ENCODE data around the gene HSD3B7.
"Not testable (repeated sequence)": the region's sequence is repeated elsewhere in the genome, so short reads cannot be mapped to it uniquely, and the experiment has no call there.

Gene HSD3B7

DNA sequence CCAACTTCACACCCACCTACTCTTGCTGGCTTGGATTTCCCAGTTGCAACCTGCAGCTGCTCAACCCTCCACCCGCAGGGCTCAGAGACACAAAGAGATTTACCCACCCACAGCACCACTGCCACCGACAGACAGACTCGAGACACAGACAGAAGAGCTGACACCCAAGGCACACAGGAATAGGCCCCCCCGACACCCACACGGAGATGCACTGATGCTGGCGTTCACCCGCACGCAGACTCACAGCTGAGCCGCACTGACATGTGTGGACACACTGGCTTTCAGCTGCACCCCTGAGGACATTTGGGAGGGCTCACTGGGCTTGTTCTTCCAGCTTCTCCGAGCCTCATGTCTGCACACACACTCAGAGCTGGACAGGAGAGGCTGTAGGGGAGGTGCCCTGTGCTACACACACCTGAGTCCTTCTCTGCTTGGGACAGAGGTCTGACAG, 17.3 kb downstream of the HSD3B7 start:
- no peak for DNase-seq

DNA sequence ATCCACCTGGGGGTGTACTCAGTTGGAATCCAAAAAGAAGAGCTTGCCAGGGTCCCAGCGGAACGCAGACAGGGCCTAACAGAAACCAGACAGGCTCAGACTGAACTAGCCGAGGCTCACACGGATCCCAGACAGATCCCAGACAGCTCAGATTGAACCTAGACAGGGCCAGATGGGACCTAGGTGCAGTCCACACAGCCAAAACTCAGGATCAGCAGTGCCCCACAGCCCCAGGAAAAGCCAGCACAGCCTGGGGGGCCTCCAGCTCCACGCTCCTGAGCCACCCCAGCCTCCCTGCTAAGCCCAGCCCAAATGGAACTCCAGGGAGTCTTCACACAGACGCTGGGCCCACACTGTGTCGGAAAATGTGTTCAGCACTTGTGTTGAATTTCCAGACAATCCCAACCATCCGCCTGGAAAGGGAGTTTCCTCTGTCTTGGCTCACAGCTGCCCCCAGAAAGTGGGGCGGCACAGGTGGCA, 17.9 kb downstream of the HSD3B7 start:
- DNase-seq: no peak

DNA sequence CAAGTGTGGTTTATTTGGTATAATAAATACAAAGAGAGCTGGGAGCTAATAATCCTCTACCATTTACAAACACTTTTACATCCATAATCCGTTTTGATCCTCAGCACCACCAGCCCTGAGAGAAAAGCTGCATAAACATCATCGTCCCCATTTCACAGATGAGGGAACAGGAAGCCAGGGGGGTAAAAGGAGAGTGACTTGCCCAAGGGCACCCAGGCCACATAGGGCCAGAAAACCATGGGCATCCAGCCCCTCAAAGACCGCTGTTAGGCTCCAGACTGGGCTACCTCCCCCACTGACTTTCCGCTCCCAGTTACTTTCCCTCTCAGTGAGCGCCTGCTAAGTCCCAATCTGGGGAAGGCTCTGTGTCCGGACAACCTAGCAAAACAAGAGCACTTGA, 18.7 kb downstream of the HSD3B7 start:
- DNase-seq: no peak

DNA sequence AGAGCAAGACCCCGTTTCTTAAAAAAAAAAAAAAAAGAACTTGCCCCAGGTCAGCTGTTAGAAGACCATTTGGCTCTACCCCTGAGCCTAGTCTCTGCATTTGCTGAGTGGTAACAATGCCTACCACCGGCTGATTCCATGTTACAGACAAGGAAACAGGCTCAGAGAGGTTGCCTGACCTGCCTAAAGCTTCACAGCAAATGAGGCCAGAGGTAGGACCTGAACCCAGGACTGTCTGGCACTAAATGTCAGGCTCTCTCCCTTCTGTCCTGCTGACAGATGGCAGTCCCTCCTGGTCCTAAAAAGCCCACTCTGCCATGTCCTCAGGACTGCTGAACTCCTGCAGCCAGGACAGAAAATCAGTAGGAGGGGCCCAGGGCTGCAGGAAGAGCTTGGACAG, 19.7 kb downstream of the HSD3B7 start:
- DNase-seq: no peak

DNA sequence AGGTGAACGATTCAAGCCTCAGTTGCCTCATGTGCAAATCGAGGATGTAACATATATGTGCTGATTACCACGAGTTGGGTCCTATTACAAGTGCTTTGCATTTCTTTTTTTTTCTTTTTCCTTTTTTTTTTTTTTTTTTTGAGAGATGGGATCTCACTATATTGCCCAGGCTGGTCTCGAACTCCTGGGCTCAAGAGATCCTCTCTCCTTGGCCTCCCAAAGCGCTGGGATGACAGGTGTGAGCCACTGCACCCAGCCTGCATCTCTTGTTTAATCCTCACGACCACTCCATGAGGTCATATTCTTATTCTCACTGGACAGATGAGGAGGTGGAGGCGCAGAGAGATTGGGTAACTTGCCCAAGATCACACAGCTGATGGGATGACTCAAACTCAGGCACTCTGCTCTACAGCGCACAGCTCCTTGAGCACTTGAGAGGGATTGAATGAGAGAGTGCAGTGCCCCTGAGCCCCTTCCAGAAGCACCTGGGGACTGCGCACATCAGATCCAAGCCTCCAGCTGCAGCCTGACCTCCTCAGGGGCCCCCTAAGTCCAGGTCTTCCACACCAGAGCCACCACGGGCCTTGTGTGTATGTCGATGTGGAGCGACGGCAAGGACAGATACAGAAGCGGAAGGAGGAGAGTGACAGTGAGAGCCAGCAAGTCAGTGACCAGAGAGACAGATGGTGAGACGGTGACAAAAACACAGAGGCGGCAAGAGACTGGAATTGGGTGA, 20.5 kb downstream of the HSD3B7 start:
- DNase-seq: peak in 1 of 2 experiments; percentile 57

DNA sequence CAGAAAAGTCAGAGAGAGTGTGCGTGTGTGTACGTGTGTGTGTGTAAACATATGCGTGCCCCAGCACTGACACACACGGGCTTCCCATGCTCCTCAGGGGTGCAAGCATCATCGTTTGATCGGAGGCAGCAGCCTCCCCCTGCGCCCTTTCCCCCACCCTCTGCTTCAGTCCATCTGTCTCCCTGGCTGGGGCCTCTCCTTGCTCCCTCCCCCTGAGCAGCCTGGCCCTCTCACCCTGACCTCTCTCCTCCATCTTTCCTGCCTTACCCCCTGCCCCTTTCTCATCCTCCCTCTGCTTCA, 21.0 kb downstream of the HSD3B7 start:
- no peak for DNase-seq

DNA sequence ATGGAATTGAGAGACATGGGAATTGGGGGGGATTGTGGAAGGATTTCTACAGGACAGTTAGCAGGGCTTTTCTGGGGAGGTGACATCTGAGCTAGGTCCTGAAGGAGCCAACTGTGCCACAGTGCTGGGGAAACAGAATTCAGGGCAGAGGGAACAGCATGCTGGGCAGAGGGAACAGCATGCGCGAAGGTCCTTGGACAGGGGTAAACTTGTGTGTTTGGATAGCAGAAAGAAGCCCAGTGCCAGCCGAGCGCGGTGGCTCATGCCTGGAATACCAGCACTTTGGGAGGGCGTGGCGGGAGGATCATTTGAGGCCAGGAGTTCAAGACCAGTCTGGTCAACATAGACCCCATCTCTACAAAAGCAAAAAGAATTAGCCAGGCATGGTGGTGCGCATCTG, 21.6 kb downstream of the HSD3B7 start:
- no peak for DNase-seq

DNA sequence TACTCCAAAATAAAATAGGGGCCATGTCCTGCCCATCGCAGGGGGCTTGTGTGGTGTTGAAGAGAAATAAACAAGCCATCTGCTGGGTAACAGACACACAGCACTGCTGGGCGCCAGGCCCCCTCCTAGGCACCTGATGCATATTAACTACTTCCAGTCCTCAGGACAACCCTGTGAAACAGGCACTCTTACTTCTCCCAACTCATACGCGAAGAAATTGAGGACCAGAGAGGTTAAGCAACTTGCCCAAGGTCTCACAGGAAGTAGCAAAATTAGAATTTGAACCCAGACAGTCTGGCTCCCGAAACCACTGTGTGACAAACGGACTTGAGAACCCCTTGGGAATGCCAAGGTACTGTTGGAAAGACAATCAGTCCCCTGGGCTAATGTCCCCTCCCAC, 22.7 kb downstream of the HSD3B7 start:
- no peak for DNase-seq

DNA sequence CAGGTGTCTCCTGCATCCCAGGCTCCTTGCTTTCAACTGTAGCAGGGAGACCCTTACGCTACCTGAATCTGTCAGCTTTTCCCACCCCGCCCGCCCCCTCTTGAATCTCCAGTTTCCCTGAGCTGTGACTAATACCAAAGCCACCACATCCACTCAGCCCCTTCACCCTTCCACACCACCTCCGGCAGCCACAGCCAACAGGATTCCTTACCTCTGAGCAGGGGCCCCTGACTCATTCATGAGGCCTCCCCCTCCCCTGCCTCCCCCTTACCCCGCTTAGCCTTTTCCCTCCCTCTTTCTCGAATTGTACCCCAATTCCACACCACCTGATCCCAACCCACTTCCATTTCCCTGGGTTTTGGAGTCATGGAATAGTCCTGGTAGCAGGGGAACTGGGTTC, 23.1 kb downstream of the HSD3B7 start:
- DNase-seq: no peak

DNA sequence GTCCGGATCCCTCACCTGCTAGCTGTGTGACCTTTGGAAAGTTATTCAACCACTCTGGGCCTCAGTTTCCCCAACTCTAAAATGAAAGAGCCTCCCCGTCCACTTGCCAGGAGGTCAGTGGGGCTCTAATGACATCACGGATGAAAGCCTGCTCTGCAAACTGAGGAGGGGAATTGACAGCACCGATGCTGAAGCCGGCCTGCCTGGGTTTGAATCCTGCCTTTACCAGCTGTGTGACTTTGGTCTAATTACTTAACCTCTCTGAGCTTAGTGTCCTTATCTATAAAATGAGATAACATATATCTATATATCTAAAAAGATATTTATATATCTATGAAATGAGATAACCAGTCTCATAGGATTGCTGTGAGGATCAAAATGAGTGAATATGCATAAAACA, 23.5 kb downstream of the HSD3B7 start:
- no peak for DNase-seq

DNA sequence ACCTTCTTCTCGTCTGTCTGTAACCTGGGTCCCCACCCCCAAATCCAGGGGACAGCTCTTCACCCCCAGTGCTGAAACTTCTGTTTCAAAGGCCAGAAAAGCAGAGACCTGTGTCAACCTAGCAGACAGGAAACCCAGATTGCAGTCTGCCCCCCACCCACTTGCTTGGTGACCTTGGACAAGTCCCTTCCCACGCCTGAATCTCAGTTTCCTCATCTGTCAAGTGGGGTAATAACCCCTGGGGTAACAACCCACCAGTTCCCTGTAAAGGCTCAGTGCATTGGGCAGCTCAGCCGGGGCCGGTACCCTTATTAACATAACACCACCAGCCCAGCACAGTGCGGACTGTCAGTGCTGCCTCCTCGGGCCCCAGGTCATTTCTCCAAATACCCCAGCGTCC, 24.1 kb downstream of the HSD3B7 start:
- DNase-seq: no peak

DNA sequence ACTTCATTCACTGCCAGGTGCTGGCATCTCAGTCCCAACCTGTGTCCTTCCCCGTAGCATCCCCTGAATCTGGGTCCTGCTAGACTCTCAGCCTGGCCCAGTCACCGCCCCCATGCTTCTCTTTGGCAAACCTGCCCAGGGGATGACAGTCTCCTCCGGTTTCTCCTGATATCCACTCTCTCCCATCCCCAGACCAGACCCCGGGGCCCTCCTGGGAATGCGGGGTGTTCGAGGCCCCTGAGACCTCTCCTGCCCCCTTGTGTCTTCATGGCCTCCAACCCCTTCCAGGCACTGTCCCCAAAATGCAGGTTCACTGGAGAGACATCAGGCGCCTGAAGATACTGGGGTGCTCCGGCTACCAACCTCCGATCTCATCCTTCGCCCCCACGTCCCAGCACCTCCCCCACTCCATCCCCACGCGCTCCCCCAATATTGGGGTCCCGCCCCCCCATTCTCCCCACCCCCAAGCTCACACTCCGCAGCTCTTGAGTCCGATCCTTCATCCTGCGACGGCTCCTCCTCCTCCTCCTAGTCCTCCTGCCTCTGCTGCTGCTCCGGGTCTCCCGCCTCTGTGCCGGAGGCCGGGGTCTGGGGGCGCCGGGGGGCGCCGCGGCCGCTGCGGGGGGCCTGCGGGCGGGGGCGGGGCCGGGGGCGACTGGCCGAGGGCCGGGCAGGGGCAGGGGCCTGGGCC, 25.0 kb downstream of the HSD3B7 start:
- DNase-seq: no peak

DNA sequence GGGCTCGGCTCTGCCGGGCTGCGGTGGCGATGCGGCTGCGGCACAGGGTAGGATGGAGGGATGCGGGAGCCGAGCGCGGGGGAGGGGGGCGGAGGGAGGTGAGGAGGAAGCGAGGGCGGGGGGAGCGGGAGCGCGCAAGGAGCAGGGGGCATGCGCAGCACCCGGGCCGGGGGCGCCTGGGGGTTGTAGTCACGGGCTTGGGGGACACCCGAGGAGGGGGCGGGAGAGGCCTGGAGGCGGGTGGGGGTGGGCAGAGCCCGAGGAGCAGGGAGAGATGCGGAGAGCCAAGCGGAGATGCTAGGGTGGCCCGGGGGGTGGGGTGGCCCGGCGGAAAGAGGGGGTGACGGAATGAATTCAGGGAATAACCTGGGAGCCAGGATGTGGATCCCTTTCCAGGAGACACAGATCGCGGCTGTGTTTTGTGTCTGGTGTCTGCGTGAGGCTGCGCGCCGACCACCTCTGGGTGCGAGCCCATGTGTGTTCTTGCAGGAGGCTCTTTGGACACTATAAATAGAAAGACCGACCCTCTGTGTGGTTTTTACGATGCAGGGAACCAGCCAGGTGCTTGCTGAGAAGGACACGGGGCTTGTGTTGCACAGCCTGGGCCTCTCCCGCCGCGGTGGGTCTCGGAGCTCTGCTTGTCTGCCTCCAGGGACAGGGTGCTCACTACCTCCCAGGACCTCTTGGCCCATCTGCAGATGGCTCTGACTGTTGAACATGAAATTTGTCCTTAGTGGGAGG, 25.7 kb downstream of the HSD3B7 start, which contains the start of gene STX1B:
Gene STX1B (minus strand): TSS at position 54 of the 741 bp plus-strand sequence. CDS start 242 bp downstream, outside the sequence.
- peak; percentile 18 to 60 for DNase-seq

DNA sequence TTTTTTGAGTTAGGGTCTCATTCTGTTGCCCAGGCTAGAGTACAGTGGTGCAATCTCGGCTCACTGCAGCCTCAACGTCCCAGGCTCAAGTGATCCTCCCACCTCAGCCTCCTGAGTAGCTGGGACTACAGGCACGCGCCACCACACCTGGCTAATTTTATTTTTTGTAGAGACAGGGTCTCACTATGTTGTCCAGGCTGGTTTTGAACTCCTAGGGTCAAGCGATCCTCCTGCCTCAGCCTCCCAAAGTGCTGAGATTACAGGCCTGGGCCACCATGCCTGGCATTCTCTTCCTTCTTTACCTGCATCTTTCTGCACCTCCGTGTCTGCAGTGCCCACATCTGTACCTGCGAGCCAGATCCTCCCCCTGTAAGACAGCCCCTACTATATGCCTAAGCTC, 26.8 kb downstream of the HSD3B7 start:
- not testable (repeated sequence) for DNase-seq

DNA sequence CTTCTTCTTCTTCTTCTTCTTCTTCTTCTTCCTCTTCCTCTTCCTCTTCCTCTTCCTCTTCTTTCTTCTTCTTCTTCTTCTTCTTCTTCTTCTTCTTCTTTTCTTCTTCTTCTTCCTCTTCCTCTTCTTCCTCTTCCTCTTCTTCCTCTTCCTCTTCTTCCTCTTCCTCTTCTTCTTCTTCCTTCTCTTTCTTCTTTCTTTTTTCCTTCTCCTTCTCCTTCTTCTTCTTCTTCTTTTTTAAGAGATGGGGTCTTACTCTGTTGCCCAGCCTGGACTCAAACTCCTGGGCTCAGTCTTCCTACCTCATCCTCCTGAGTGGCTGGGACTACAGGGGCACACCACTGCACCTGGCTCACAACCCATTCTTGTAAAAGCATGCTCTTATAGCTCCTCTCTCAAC, 28.3 kb downstream of the HSD3B7 start:
- not testable (repeated sequence) for DNase-seq

DNA sequence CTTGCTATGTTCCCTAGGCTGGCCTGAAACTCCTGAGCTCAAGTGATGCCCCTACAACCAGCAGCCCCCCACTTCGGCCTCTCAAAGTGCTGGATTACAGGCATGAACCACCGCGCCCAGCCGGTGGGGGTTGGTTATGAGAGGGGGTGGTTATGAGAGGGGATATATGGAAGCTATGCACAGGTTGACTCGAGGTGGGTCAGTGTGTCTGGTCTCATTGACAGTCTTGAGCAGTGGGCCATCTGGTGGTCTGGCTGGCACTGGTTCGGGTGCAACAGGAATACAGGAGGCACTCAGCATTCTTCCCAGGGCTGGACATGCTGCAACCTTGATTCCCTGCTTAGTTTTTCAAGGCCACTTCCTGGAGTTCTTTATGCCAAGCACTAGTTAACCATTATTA, 31.0 kb downstream of the HSD3B7 start:
- no peak for DNase-seq

DNA sequence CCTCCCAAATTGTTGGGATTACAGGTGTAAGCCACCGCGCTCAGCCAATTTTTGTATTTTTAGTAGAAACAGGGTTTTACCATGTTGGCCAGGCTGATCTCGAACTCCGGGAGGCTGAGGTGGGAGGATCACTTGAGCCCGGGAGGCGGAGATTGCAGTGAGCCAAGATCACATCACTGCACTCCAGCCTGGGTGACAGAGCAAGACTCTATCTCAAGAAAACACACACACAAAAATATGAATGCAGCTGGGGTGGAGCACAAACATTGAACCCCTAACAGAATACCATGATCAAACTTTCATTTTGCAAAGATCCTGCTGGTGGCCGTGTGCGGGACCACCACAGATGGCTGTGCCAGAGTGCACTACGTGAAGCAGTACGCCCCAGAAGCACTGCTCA, 32.7 kb downstream of the HSD3B7 start:
- DNase-seq: not testable (repeated sequence)

DNA sequence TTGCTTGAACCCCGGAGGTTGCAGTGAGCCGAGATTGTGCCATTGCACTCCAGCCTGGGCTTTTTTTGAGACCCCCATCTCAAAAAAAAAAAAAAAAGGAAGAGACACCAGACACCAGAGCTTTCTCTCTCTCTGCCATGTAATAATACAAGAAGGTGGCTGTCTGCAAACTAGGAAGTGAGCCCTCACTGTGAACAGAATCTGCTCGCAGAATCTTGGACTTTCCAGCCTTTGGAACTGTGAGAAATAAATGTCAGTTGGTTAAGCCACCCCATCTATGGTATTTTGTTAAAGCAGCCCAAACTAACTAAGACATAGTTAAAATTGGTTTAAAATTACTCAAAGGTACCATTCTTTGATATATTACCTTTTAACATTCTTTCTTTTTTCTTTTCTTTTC, 35.5 kb downstream of the HSD3B7 start:
- DNase-seq: no peak

DNA sequence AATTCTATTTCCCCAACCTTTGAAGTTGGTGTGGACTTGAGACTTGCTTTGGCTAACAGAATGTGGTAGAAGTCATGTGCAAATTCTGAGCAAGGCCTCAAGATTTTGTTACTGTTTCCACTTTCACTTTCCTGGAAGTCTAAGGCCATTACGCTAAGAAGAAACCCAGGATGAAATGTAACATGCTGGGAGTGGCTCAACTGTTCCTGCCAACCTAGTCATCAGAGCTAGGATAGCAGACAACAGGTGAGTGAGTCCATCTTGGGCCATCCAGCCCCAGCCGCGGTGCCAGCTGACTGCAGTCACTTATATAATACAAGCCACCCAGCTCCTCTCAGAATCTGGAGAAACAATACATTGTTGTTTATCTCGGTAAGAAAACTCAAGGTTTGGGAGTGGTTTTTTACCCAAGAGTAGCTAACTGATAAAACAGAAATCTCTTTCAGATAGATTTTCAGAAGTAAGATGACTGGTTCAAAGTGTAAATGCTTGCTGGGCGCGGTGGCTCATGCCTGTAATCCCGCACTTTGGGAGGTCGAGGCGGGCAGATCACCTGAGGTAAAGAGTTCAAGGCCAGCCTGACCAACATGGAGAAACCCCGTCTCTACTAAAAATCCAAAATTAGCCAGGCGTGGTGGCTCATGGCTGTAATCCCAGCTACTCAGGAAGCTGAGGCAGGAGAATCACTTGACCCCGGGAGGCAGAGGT, 37.7 kb downstream of the HSD3B7 start:
- DNase-seq: no peak

DNA sequence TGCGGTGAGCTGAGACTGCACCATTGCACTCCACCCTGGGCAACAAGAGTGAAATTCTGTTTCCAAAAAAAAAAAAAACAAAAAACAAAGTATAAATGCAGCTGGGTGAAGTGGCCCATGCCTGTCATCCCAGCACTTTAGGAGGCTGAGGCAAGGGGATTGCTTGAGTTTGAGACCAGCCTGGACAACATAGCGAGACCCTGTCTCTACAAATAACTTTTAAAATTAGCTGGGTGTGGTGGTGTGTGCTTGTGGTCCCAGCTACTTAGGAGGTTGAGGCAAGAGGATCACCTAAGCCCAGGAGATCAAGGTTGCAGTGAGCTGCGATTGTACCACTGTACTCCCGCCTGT, 38.2 kb downstream of the HSD3B7 start:
- DNase-seq: no peak

DNA sequence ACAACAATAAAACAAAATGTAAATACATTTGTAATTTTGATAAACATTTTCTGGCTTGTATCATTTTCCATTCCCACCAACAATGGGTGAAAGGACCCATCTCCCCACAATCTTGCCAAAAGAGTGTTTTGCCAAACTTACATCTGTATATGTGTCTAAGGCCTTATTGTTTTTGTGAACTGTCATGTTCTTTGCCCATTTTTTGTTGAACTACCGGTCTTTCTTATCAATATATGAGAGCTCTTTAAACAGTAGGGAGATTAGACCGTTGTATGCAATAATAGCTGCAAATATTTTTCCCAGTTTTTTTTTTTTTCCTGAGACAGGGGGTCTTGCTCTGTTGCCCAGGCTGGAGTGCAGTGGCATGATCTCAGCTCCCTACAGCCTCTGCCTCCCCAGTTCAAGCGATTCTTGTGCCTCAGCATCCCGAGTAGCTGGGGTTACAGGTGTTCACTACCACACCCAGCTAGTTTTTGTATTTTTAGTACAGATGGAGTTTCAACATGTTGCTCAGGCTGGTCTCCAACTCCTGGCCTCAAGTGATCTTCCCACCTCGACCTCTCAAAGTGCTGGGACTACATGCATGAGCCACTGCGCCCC, 38.7 kb downstream of the HSD3B7 start:
- DNase-seq: no peak

DNA sequence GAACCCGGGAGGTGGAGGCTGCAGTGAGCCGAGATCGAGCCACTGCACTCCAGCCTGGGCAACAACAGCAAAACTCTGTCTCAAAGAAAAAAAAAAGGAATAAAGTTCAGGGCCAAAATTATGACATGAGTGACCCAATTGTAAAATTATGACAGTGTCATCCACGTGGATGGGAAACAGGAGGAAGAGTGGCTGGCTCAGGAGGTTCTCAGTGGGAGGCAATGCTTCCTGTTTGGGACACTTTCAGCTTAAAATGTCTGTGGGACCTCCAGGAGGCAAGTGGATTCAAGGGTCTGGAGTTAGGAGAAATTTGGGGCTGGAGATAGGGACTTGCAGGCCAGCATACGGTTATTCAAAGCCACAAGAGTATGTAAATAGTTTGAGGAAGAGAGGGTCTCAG, 40.3 kb downstream of the HSD3B7 start:
- DNase-seq: no peak

DNA sequence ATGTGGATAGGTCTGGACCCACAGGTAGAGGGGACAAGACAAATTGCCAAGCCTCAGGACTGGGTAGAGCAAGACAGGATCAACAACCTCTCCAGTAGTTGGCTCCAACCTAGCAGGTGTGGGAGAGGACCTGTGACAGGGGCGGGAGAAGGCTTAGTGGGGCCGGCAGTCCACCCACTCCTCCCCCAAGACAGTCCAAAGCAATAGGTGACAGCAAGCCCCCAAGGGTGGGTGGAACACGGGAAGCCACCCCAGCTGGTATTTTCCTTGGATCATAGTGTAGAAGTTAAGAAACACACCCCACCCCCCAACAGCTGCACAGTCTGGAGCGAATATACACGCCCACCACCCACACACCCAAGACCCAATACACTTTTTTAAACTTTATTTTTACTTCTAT, 44.3 kb downstream of the HSD3B7 start:
- no peak for DNase-seq

Data from cerebellar nuclear complex (tissue), 1 donor.